Subcutaneous adipose tissue (tissue), 4 donors: ENCODE measurements around the gene PID1. TPM values are rescaled to one million over a fixed set of nuclear protein-coding genes. Genes with fewer than 3 reads are reported as not detected.

Source experiments
- CTCF ChIP-seq: fragments of 450-650 bp; IDR thresholded peaks from one replicate; pipeline ENCODE4 v1.5.1; 2016; ENCODE audit warnings: low read depth, mild to moderate bottlenecking, control low read depth, antibody characterized with exemption, moderate library complexity
- total RNA-seq, 4 donors: library from RNA; depleted of rRNA; stranded (reverse); fragments of >200 nt; gene quantifications; one replicate each; pipeline ENCODE4 v1.1.0, GENCODE V29; 2016

PID1 gene
- total RNA-seq, 4 donors from 2014 or later, result 25.8 to 59.9 (median 58.4) TPM

GRCh38 chr2:229071292-229071976, 199.7 kb downstream of the PID1 start:
- no peak for TF ChIP-seq CTCF

- no peak for TF ChIP-seq CTCF
These were observed 204.9 kb downstream of the PID1 start for GRCh38 chr2:229066121-229066715.

- no peak for TF ChIP-seq CTCF
These were observed 206.3 kb downstream of the PID1 start for GRCh38 chr2:229064749-229065148.

- no peak for TF ChIP-seq CTCF
These were observed 210.9 kb downstream of the PID1 start for GRCh38 chr2:229060147-229060546.

- no peak for TF ChIP-seq CTCF
These were observed 211.6 kb downstream of the PID1 start for GRCh38 chr2:229059331-229060033.

GRCh38 chr2:229057976-229058553, 213.0 kb downstream of the PID1 start:
- TF ChIP-seq CTCF, result no peak

- no peak for TF ChIP-seq CTCF
These were observed 216.8 kb downstream of the PID1 start for GRCh38 chr2:229054311-229054710.
